Epidermal melanocyte (primary cell): ENCODE data around the gene SERPINB10.

Experiments used
- DNase-seq: peaks from one replicate; pipeline ENCODE4 v3.0.0; 2011; ENCODE audit warnings: low spot score; ENCODE audit not compliant: insufficient read length

The SERPINB10 gene

DNA sequence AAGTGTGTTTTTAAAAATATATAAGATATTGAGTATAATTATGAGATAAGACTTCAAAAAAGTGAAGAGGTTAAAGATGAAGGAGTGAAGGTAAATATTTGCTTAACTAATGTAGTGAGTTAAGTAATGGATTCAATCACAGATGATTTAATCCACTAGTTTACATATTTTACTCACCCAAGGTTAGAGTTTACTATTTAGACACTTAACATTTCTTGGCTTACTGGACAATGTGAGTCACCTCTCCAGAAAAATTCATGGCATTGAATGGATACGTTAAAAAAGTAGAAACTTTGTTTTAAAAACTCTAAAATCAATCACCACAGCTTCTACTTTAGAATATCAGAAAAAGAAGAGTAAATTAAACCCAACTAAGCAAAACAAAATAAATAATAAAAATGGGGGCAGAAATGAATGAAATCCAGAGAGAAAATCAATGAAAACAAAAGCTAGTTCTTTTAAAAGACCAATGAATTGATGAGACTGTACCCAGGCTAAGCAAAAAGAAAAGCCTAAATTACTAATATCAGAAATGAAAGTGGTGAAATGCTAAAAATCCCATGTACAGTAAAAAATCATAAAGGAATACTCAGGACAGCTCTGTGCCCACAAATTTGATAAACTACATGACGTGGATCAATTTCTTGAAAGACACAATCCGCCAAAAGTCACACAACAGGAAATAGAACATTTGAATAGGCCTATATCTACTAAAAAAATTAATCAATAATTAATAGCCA lies 39.5 kb downstream of the SERPINB10 start:
- no peak for DNase-seq

DNA sequence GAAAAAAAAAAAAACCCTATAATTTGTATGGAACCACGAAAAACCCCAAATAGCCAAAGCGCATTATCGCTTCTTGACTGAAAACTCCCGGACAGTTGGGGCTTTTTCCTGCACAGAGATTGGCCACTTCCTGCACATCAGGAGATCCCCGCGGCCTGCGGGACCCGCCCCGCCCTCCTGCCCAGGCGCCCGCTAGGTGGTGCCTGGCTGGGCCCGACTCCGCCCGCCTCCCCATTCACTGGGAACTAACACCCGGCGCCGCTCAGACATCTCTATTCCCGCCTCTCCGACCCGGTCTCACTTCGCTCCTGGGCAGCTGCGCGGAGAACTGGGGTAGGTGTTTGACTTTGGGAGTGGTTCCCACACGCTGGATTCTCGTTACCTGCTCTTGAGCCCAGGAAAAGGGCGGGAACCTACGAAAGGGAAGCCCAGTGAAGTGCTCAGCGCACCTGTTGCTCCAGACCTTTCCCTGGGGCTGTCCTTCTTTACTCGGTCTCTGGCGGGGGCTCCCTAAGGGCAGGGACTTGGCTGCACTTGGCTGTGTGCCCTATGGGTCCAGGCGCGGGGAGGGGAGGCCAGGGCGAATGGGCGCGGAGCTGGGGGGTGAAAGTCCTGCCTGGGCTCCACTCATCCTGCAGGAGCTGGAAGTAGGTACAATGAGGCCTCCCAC lies 41.4 kb downstream of the SERPINB10 start, which contains the start of gene HMSD:
HMSD (plus strand) TSS at position 234 of the 670 bp plus-strand sequence. CDS start 4,155 bp downstream, outside the sequence.
- peak; percentile 37 for DNase-seq

GRCh38 chr18:63951302-63951705 lies 43.5 kb downstream of the SERPINB10 start:
- DNase-seq, result no peak

DNA sequence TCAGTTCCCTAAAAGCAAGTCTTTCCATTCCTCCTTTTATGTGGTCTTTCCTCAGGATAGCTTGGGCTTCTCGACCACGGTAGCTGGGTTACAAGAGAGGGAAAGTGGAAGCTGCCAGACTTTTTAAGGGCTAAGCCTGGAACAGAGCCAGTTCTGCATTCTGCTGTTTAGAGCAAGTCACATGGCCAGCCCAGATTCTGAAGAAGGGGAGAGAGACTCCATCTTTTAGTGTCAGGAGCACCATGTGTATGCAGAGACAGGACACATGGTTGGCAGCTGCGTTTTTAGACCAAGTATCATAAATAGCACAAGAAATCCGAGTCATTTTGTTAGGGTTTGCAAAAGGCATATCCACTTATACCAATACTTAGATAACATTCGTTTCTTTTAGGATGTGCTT lies 46.1 kb downstream of the SERPINB10 start:
- DNase-seq, result no peak

DNA sequence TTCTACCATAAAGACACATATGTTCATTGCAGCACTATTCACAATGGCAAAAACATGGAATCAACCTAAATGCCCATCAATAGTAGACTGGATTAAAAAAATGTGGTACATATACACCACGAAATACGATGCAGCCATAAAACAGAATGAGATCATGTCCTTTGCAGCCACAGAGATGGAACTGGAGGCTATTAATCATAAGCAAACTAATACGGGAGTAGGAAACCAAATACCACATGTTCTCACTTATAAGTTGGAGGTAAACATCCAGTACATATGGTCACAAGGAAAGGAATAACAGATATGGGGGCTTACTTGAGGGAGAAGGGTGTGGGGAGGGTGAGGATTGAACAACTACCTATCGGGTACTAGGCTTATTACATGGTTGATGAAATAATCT lies 49.0 kb downstream of the SERPINB10 start:
- no peak for DNase-seq

GRCh38 chr18:63960891-63961290 lies 53.1 kb downstream of the SERPINB10 start:
- DNase-seq, result no peak

DNA sequence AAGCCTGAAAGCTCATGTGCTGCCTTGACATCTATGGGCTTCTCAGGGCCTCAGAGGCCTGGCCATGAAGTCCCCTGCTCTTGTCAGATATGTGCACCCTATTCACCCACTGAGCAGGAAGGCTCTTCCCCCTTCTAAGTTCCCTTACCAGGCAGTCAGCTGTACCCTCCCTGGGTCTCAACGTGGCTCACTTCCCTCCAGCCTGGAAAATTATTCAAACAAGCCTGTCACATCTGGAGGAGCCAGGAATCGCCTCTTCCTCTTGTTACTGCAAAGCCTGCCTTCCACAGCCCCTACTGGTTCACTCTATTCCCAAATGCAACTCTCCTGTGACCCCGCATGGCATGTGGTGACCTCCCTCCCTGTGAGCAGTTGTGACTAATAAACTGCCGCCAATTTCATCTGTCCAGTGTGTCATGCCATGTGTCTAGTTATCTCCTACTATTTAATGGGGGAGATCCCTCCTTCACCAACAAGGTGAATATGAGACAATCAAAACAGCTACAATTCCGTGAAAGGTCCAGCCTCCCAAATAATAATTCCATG lies 53.8 kb downstream of the SERPINB10 start:
- no peak for DNase-seq

DNA sequence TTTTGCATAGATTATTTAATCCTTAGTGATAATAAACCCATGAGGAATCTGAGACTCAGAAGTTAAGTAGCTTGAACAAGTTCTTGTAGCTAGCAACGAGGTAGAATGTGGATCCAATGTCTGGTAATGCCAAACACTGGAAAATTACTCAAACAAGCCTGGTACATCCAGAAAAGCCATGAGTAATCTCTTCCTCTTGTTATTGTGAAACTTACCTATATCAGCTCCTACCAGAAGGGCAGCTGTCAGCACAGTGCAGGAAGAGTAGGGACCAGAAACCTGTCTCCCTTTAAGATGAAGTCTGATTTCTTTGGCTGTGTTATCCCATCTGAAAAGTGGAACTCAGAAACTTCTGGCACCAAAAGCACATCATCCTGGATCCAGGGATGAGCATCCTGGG lies 54.4 kb downstream of the SERPINB10 start:
- no peak for DNase-seq

DNA sequence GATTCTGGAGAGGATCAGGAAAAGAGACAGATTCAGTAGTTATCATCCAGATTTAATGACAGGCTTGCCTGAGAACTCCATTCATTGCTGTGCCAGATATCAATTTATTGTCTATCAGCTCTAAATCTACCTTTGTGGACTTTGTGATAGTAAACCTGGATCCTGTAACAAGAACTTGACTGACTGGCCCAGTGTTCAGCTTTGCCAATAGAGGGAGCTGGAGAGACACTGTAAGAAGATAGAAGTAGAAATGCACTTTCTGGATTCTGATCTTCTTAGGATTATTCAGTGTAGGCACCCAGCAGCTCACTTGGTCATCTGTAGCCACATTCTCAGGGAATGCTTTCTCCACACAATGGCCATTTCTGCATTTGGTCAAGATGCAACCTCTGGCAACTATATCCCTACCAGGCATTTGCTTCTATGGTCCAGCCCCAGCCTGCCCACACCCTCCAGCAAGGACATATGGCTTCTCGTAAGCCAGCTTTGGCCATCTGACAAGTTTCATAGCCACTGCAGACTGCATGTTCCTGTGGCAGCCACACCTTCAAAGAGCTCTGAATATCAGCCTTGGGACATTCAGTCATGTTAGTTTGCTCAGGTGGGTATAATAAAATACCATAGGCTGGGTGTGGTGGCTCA lies 56.0 kb downstream of the SERPINB10 start:
- DNase-seq, result no peak

DNA sequence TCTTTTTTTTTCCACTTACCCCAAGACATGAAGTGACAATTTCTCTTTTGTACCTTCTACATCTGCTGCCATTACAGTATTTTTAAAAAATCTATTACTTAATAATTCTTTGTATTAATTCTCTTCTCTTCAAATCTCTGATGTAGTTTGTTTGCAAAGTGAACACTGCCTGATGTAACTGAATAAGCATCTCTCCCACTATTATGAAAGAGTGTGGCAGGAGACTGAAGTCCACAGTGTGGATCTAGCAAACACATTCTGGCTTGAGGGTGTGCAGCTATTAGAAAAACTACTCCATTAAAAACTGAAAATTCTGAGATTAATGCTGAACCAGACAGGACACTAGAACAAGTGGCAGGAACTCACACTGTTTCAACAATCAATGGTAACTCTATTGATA lies 57.1 kb downstream of the SERPINB10 start:
- DNase-seq, result no peak

DNA sequence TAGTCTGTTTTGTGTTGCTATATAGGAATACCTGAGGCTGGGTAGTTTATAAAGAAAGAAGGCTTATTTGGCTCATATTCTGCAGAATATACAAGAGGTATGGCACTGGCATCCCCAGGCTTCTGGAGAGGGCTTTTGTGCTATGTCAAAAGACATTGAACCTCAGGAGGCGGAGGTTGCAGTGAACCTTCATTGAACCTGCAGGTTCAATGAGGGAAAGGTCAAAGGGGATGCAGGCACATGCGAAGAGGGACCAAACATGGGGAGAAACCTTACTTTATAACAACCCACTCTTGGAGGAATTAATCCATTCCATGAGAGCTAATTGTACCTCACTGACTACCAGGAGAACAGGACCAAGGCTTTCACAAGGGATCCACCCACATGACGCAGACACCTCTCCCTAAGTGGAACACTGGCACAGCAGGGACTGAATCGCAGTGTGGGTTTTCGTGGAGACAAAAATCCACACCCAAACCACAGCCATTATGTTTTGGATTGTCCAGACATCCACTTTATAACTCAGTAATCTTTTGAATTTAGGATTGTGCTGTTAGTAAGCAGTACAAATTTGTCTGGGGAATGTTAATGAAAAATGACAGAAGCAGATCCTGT lies 58.1 kb downstream of the SERPINB10 start:
- no peak for DNase-seq

GRCh38 chr18:63969942-63970808 lies 62.4 kb downstream of the SERPINB10 start, which contains the start of gene SERPINB8:
Gene SERPINB8, plus strand, starts transcription at chr18:63970081. Its CDS starts 8,228 bp downstream, at chr18:63978309.
- peak; percentile 61 for DNase-seq

DNA sequence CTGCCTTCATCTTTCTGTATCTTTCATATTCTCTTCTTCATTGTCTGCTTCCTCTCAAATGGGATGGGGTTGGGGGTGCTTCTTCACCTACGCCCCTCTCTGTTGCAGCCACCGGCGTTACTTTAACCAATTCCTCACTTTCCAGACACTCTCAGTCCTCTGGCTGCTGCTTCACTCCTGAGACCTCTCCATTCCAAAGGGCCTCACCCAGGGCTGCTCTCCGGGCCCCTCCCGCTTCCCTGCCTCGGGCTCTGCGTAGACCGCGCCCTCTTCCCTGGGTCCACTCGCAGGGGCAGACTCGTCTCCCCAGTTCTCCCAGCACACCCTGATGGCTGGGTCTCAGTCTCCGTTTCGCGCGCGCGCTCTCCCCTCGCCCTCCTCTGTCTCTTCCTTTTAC lies 63.0 kb downstream of the SERPINB10 start:
- DNase-seq, result no peak

- DNase-seq, result no peak
These were observed 63.7 kb downstream of the SERPINB10 start for GRCh38 chr18:63971320-63972001.

- no peak for DNase-seq
These were observed 64.2 kb downstream of the SERPINB10 start for GRCh38 chr18:63972002-63972376.

DNA sequence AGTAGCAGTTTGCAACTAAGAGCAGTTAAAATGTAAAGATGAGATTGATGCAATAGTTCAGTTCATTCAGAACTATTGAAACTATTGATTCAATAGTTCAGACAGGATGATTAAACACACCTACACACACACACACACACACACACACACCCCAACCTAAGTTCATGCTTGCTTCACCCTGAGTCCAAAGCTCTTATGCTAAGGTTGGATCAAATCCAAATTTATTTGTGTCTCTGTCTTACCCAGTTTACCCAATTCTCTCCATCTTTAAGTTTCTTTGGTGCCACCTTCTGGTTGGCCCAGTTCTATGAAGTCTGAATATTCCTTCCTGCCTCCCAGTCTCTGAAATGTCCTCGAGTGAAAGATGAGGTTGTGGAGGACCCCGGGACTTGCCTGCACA lies 67.2 kb downstream of the SERPINB10 start:
- no peak for DNase-seq

- no peak for DNase-seq
These were observed 67.9 kb downstream of the SERPINB10 start for GRCh38 chr18:63975628-63976027.

- DNase-seq, result no peak
These were observed 69.3 kb downstream of the SERPINB10 start for GRCh38 chr18:63977040-63977439.

DNA sequence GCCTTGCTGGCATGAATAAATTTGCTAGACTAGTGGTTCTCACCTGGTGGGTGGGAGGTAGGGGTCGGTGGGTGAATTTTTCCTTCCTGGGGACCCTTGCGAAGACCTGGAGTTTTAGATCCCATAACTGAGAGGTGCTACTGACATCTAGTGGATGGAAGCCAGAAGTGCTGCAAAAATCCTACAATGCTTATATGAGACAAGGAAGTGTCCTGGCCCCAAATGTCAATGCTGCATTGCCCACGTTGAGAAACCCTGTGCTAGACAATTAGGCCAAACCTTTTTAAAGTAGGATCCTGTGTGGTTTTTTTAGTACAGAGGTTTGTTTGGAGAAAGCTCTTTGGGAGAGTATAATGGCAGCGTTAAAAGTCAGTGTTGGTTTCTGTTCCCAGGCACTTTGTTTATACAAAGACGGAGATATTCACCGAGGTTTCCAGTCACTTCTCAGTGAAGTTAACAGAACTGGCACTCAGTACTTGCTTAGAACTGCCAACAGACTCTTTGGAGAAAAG lies 71.7 kb downstream of the SERPINB10 start:
- peak; percentile 61 for DNase-seq

GRCh38 chr18:63980027-63980426 lies 72.3 kb downstream of the SERPINB10 start:
- no peak for DNase-seq
